Ishikawa (cell line): ENCODE data around the gene PRUNE2.

ENCODE experiments used
- CREB1 ChIP-seq: IDR thresholded peaks from 2 replicates; pipeline ENCODE4 v1.6.1; 2012; ENCODE audit warnings: low read depth
- EP300 ChIP-seq: IDR thresholded peaks from 2 replicates; pipeline ENCODE4 v1.6.1; 2012; ENCODE audit warnings: borderline replicate concordance
- RAD21 ChIP-seq: IDR thresholded peaks from 2 replicates; pipeline ENCODE4 v1.6.1; 2012; ENCODE audit warnings: low read depth
- TAF1 ChIP-seq: IDR thresholded peaks from 2 replicates; pipeline ENCODE4 v1.6.1; 2012; ENCODE audit warnings: low read depth, mild to moderate bottlenecking
- YY1 ChIP-seq: IDR thresholded peaks from 2 replicates; pipeline ENCODE4 v1.6.1; 2012; ENCODE audit warnings: low read depth

DNA sequence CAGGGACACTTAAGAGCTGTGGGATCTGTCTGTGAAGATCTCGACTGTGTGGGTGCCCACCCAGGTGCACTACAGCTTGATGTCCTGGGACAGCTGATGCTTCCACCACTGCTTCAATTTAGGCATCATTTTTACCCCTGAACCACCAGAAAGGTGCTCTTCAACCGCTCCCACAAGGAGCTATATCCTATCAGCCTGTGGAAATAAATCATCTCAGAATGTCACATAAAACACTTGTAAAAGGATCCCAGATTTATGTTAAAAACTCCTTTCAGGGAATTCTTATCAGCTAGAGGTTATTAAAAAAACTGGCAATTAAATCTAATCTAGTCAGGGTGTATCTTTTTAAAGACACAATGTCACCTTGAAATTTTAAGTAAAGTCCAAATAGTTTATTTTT, 224.4 kb downstream of the PRUNE2 start:
- no peak for TF ChIP-seq YY1
- no peak for TF ChIP-seq CREB1
- no peak for TF ChIP-seq EP300
- TF ChIP-seq RAD21: no peak
- no peak for TF ChIP-seq TAF1
